HG03354 (cell line): Measurements from ENCODE around the gene SOBP.

Experiments used
- ATAC-seq: cut with Tn5 transposase; IDR thresholded peaks from one replicate; pipeline ENCODE4 v1.9.1; 2021; ENCODE audit warnings: mild to moderate bottlenecking; ENCODE audit not compliant: unreplicated experiment, poor library complexity, severe bottlenecking

Gene SOBP

DNA sequence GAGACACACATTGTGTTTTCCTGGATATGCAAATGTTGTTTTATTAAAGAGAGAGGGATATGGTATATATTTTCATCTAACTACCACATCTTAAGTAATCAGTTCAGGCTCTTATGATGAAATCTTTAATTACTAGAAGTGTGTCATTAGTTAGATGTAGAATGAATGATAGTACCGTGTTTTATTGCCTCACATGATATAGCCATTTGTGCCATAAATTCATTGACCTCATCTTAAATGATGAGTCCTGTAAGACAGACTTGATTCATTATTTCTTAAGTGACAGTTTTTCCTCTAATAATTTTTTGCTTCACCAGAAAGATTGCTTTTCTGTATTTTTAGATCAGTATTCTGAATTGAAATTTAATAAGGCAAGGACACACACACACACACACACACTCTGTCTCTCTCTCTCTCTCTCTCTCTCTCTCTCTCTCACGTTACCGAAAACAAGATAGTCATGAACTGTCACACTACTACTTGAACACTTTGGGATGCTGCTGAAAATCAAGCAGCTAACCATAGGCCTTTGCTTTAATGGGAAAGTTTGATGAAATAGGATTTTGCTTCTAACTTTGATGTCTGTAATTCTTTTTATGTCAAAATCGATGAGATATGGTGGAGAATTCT, 140.5 kb downstream of the SOBP start:
- no peak for ATAC-seq

DNA sequence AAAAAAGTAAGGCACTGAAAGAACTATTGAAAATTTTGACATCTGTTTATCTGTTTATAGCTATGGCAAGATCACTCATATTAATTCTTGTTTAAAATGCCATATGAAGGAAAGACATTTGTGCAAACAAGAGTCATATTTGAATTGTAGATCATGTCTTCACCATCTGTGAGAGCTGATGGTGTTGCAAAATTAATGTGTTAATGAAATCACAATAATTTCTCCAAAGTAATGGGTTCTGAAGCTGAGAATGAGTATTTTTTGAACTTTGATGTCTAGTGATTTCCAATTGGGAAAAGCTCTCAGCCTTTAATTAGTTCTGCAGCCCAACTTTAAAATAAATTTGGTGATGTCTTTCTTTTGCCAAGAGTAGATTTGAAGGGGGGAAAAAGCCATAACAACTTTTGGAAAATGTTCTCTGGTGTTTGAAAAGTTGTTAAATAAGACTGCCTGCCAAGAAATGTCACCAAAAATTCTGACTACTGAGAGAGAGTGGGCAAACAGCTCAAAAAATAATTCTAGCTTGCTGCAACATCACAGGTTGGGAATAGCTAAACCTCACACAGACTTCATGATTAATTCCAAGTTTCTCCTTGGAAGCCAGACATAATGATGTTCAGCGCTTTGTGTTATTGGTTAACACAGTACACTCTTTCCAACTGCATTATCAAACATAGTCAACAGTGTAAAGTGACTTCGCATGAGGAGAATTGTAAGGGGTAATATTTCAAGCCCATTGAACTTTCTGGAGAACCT, 142.6 kb downstream of the SOBP start:
- no peak for ATAC-seq

GRCh38 chr6:107633680-107634323, 143.9 kb downstream of the SOBP start:
- ATAC-seq = no peak

DNA sequence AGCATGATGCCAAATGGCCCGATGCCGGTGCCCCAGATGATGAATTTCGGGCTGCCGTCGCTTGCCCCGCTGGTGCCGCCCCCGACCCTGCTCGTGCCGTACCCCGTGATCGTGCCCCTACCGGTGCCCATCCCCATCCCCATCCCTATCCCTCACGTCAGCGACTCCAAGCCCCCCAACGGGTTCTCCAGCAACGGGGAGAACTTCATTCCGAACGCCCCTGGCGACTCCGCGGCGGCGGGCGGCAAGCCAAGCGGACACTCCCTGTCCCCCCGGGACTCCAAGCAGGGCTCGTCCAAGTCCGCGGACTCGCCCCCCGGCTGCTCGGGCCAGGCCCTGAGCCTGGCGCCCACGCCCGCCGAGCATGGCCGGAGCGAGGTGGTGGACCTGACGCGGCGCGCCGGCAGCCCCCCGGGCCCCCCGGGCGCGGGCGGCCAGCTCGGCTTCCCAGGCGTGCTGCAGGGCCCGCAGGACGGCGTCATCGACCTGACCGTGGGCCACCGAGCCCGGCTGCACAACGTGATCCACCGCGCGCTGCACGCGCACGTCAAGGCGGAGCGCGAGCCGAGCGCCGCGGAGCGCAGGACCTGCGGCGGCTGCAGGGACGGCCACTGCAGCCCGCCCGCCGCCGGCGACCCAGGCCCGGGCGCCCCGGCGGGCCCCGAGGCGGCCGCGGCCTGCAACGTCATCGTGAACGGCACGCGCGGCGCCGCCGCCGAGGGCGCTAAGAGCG, 144.6 kb downstream of the SOBP start:
- ATAC-seq = no peak

DNA sequence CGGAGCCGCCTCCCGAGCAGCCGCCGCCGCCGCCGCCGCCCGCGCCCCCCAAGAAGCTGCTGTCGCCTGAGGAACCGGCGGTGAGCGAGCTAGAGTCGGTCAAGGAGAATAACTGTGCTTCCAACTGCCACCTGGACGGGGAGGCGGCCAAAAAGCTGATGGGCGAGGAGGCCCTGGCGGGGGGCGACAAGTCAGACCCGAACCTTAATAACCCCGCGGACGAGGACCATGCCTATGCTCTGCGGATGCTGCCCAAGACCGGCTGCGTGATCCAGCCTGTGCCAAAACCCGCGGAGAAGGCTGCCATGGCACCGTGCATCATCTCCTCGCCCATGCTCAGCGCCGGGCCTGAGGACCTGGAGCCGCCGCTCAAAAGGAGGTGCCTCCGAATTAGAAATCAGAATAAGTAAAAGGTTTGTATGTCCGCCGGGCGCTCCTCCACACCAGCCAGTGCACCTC, 145.2 kb downstream of the SOBP start:
- ATAC-seq = no peak

DNA sequence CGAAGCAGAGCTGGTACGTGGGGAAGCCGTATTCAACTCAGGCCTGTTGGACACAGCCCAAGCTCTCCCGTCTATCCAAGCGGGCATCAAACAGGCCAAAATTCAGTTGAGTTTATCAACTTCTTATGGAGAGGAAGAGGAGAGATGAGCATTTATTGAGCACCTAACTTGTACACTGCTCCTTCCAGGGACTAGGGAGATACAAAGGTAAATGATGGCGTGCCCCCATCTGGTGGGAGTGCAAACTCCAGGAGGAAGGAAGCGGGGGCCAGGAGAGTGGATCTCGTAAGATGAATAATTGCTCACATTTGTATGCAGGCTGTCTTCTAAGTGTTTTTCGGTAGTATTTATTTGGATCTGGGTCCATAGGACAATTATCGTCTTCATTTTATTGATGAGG, 146.6 kb downstream of the SOBP start:
- ATAC-seq = no peak

DNA sequence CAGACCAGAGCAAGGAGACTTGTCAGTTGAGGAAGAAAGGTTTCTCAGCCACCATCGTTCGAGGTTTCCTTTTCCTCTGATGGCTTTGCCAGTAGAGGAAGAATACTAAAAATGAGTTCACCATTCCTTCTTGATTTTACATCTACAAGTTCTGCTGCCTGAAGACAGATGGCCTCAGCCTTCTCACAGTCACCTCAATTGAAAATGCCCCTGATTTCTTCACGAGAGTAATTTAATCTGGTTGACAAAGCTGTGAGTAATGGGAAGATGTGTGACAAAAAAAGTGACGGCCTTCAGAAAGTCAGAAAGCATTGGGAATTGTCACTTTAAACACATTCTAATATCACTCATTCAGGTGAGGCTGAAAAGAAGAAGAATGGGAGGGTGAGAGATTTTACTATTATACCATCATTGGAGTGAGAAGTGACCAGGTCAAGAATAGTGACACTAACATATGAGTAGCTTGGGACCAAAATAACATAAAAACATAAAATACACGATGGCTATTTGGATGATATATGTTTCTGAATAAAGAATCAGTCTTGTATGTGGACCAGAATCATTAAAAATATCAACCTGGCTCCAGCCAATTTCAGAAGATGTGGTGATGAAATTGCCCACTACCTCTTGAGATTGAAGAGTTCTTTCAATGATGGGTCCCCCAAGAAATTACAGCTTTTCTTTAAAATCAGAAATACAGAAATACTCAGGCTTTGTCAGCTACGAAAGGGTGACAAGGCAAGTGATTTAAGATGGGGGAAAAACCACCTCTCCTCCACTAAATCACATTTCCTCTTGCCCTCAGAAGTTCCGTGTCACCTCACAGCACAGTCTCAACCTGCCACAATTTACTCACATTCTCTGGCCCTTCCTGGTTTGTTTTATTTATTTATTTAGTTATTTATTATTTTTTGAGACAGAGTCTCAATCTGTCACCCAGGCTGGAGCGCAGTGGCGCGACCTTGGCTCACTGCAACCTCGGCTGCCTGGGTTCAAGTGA, 147.7 kb downstream of the SOBP start:
- ATAC-seq = no peak

DNA sequence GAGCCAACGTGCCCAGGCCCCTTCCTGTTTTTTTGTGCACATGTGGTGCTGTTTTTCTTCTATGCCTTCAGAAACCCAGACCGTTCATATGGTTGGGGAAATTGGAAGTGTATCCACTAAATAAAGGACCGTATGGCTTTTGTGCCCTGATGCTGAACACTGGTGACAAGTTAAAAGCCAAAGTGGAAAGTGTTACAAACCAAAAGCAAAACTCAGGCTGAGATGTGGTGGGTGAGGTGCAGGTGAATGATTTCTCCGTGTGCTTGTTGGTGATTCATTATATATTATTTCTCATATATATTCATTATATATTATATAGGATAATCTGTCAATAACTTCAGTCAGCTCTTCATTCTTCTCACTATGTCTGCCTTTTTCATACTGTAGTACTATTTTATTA, 148.6 kb downstream of the SOBP start:
- ATAC-seq = no peak

- ATAC-seq = no peak
These were observed 149.6 kb downstream of the SOBP start for GRCh38 chr6:107639511-107639910.

GRCh38 chr6:107641071-107641470, 151.2 kb downstream of the SOBP start:
- ATAC-seq = no peak

DNA sequence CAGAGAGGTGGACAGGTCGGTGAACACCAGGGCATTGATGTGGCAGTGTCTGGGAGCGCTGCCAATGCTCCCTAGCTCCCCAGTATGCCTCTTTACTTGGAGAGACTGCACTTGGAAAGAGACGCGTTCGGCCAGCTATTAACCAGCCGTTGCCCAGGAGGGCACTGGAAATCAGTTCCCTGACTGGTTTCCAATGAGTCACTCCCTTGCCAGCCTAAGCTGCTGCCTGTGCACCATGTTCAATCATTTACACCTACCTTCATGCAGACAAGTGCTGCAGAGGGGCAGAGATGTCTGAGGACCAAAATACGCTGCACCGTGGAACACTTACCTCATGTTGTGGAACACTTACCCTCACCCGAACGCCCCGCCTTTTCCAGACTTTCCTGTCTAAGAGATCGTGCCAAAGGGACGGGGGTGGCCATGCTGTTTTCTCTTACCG, 151.6 kb downstream of the SOBP start:
- no peak for ATAC-seq

- peak; percentile 54 for ATAC-seq
These were observed 152.4 kb downstream of the SOBP start for GRCh38 chr6:107642095-107642860.

DNA sequence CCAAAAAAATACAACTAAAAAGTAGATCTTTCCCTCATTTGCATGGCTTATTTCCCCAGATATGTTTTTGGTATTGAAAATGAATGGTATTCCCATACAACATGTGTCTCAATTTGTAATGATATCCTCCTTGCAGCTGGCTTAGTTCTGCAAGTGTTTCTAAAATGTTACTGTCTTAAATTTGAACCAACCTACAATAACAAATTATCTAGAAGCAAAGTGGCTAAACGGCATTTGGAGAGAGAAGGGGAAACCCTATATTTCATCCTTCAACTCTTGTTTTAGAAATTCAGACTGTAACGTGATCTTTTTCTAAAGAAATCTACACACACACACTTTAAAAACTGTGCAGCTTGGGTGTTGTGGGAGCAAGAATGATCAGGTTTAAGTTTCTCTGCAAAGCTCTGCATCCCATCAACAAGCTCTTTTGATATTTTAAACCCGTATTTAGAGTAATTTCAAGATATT, 153.0 kb downstream of the SOBP start:
- no peak for ATAC-seq

GRCh38 chr6:107644513-107644912, 154.6 kb downstream of the SOBP start:
- ATAC-seq = no peak

DNA sequence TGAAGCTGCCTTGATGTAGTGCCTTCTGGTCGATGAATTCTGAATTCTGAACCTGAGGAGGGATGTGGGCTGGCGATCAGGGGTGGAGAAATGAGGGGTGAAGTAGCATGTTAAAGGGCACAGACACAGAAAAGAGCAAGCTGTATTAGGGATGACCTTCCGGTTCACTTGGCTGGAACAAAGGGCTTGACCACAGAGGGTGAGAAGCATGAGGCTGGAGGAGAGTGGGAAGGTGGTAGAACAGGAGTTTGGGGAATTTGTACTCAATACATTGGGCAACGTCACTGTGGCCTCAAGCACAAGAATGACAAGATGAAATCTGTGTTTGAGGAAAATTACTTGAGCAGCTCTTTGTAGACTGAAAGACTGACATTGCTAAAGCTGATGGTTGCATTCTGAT, 155.8 kb downstream of the SOBP start:
- no peak for ATAC-seq

DNA sequence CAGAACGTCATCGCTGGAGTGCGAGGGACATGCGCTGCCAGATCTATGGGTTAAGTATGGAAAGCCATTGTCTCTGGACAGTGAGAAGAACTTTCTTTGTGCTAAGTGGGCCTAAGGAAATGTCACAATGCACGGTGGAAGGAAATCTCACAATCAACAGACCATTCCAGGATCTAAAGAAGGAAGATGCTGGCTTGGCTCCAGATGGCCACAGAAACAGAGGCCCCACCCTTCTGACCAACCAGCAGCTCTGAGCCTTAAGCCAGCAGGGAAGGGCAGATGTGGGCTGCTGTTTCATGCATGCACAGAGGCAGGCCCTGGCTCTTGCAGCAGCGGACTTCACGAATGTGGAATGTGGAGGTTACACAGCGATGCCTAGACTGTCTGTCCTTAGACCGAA, 156.3 kb downstream of the SOBP start:
- ATAC-seq = no peak

GRCh38 chr6:107646776-107647438, 157.0 kb downstream of the SOBP start:
- no peak for ATAC-seq

DNA sequence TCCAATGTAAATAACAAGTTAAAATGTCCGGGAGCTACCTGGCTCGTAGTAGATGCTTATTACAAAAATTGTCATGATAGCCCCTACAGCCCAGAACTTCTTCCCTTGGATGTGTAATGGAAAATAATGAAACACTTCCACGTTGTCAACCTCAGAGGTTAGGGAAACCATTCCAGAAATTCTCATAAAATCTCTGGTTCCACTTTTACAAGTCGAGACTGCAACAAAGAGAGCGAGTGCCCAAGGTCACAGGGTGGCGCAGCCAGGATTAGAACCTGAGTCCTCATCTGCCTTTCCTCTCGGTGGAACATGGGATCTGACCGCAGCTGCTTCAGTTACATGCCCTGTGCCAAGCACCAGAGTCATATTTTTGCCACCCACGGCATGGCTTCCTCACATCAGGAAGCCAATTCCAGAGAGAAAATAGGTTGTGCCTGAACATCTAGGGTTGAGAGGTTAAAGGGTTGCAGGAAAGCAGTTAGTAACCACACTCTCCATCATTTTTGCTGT, 157.6 kb downstream of the SOBP start:
- no peak for ATAC-seq
